ENCODE data around the gene TCF15.
"Not testable (repeated sequence)": the region's sequence is repeated elsewhere in the genome, so short reads cannot be mapped to it uniquely, and the experiment has no call there.

Gene TCF15

GRCh38 chr20:609371-609964 lies 641 bp downstream of the TCF15 start:
- peak; percentile 43 for DNase-seq

DNA sequence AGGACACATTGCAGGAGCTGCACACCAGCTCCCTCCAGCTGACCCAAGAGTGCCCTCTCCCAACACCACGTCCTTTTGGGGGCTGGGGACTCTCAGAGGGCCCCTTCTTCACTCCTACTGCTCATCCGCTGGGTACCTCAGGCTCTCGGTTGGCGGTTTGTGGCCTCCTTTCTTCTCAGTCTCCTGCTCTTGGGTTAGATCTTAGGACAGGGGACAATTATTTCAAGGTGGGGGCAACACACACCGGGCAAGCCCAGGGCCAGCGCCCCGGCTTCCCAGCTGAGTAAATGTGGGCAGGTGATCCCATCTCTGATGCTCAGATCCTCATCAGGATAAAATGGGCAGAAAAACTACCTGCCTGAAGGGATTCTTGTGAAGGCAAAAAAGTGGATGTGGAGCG lies 1.1 kb downstream of the TCF15 start:
- no peak for DNase-seq

- DNase-seq = no peak
Observed at GRCh38 chr20:607476-607875, 2.6 kb downstream of the TCF15 start.

GRCh38 chr20:605237-605636 lies 4.9 kb downstream of the TCF15 start:
- DNase-seq = no peak

GRCh38 chr20:603116-603640 lies 6.9 kb downstream of the TCF15 start:
- no peak for DNase-seq

DNA sequence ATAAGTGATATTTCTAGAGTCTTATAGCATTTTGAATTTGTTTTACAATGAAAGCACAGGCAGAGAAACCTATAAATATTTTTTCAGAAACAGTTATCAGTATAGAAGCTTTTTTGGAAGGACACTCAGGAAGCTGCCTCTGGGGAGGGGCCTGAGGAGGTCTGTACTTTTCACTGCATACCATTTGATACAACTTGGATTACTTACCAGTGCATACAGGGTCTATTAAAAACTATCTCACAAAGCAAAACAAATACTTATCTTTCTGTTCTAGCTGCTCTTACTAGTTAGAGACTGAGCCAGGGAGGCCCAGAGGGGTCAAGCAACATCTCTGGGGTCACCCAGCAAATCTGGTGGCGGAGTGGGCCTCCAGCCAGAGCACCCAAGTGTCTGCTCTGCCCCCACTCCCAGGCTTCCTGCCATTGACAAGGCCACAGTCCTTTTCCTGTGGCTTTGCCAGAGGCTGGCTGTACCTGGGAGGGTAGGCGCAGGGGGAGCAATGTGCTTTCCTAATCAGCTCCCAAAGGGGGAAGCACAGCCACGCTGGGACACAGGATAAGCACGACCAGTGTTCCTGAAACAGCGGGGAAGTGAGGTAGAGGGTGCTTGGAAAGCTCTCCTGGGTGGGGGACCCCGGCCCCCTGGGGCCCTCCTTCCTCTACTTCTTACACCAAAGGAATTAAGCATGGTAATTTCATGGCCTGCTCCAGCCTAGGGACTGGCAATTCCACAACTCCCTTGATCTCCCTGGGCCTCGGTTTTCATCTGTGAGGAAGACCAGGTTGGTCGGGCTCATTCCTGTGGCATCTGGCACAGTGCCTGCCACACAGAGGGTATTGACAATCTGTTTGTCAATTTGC lies 7.8 kb downstream of the TCF15 start:
- no peak for DNase-seq

- DNase-seq = no peak
Observed at GRCh38 chr20:600736-601135, 9.4 kb downstream of the TCF15 start.

DNA sequence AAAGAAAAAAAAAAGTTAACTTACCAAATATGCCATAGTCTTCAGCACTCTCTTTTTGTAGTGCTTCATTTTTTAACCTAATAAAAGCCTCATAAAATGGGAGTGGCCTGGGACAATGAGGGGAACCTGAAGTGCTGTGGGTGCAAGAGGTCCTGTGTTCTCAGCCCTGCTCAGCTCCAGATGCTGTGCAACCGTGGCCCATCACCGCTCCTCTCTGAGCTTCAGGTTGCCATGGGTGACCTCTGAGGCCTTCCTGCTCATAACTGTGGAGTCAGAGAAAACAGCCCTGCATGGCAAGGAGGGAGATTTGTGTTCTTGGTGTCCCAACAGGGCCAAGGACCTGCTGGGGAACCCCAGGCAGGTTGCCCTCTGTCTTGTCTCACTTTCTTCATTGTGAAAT lies 10.0 kb downstream of the TCF15 start:
- no peak for DNase-seq

GRCh38 chr20:598133-598850 lies 11.8 kb downstream of the TCF15 start:
- no peak for DNase-seq

DNA sequence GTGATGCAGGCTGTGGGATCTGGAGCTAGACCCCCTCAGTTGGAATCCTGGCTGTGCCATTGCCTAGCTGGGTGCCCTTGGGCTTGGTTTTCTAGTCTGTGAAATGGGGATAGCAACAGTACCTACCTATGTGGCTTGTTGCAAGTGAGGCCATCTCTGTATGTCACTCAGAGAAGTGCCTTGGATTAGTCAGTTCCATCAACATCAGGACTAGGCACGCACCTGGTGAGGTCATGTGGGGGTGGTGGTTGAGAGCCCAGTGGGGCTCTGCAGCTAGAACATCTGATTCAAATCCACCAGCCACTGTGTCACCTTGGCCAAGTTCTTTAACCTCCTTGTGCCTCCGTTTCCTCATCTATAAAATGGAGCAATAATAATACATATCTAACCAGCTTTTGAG lies 12.5 kb downstream of the TCF15 start:
- DNase-seq = no peak

DNA sequence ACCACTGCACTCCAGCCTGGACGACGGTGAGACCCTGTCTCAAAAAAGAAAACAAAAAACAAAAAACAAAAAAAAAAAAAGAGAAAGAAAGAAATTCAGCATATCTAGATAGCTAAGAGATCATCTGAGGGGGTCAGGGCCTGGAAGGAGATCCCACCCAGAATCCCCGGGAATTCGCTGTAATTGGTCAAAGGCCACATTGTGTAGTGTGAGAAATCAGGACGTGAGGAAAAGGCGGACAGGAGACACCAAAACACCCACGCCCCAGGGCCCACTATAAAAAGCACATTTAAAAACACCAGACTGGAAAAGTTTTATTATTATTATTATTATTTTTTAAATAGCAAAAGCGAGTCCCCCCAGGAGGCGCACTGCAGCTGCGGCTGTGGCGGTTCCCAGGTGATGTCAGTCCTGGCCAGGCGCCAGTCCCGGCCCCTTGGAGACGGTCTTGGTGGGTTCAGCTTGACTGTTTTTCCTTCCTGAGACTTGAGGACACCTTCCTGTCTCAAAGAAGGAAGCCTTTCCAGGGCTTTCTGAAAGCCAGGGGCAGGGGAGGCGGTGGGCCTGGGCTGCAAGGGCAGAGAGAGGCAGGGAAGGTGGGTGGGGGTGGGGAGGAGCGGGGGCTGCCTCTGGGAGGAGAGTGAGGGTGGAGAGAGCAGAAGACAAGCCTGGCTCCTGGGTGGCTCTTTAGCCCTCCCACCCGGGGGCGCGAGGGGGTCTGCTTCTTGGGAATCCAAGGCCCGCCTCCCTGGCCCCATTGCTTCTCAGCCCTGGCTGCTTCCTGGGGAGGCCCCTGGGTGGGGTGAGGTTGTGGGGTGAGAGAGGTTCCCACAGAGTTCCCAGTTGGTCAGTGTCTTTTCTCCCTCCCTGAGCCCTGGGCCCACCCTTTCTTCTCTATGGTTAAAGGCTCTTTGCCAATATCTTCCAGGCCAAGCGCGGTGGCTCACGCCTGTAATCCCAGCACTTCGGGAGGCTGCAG lies 14.5 kb downstream of the TCF15 start:
- no peak for DNase-seq

- no peak for DNase-seq
Observed at GRCh38 chr20:592506-592905, 17.6 kb downstream of the TCF15 start.

- DNase-seq = no peak
Observed at GRCh38 chr20:591941-592340, 18.2 kb downstream of the TCF15 start.

DNA sequence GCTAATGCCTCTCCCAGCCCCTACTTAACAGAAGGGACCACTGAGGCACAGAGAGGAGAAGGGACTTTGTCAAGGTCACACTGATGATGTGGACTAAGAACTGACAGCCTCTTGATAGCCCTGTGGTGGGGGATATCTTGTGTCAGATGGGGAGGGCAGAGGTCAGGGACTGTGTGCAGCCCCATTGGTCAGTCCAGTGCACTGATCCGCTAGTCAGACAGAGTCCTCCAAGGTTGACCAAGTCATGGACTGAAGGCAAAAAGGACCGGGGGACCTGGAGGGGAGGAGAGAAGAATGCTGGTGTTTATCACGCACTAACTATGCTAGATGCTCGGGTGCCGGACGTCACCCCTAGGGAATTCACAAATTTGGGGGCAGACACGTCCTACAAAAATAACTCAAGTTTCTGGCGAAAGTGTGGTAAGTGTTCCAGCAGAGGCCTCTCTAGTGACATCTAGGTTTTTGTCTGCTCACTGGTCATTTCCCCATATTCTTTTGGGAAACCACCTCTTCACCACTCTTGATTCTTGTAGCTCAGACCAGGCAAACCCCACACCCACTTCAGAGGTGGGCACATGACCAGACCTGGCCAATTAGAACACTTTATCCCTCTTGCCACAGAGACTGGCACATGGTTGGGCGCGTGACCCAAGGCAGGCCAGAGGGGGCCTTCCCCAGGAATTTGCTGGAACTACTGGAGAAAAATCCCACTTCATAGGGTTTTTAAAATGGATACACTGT lies 21.0 kb downstream of the TCF15 start:
- no peak for DNase-seq

- no peak for DNase-seq
Observed at GRCh38 chr20:588476-588875, 21.6 kb downstream of the TCF15 start.

DNA sequence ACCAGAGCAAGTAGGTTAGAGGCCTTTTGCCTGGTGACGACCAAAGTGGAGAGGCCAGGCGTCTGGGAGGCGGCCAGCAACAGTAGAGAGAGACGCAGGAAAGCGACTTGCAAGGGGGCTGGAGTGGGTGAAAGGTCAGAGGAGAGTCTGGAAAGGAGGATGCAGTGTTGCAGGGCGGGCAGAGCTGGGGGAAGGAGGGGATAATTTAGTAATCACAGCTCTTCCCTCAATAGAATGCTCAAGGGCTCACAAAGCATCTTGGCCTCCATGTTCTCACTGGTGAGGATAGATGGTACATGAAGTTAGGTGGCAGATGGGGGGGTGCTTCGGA lies 25.2 kb downstream of the TCF15 start:
- DNase-seq = no peak

DNA sequence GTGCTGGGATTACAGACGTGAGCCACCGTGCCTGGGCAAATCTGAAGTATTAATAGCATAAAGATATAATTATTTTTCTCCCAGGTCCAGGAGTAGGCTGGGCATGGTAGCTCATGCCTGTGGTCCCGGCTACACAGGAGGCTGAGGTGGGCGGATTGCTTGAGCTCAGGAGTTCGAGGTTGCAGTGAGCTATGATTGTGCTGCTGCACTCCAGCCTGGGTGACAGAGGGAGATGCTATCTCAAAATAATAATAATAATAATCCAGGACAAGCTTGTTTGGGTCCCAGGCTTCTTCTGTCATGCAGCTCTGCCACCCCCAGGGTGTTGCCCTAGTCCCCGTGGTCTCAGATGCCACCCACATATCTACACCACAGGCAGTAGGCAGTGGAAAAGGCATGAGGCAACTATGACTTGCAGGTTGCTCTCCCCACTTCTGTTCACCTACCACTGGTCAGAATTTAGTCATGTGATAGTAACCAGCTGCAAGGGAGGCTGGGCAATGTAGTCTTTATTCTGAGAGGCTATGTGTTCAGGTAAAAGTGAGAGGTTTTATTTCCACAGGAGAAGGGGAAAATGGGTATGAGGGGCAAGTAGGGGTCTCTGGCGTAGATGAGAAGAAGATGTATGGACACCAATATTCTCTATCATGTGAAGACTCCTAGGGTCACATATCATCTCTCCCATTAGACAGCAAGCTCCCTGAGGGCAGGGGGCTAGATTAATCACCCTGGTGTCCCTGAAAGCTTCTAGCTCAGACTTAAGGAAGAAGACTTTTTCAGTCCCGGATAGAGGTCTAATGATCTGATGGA lies 25.7 kb downstream of the TCF15 start:
- DNase-seq = peak; percentile 33

DNA sequence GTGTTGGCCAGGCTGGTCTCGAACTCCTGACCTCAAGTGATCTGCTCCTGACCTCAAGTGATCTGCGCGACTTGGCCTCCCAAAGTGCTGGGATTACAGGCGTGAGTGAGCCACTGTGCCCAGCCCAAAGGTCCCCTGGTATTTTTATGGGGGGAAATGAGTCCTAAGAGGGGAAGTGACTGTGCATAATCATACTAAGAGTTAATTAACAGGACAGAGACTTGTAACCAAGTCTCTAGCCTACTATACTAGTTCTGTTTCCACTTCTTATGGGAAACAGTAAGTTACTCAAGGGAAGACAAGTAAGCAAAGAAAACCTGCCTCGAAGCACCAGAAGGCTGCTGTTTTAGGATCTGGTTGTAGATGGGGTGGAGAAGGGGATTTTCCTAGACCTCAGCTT lies 27.9 kb downstream of the TCF15 start:
- DNase-seq = no peak

GRCh38 chr20:578940-579690 lies 31.0 kb downstream of the TCF15 start:
- not testable (repeated sequence) for DNase-seq

- peak; percentile 95 for DNase-seq
Observed at GRCh38 chr20:577167-577791, 32.8 kb downstream of the TCF15 start.

Measured in NCI-H2171 treated with DMSO at 0.1 percent for 48 hours (cell line).